NB4 (cell line): ENCODE measurements around the gene GPR35.

Experiments
- DNase-seq: peaks from one replicate; pipeline ENCODE4 v3.0.0; 2010; ENCODE audit warnings: low read depth
- H3K4me3 ChIP-seq: one replicate; pipeline ENCODE4 v1.5.1; 2011; ENCODE audit warnings: mild to moderate bottlenecking, low read depth, low read length, moderate library complexity
- MYC ChIP-seq: IDR thresholded peaks from 2 replicates; pipeline ENCODE4 v1.6.1; 2011; ENCODE audit warnings: low read depth, low read length
- POLR2A ChIP-seq: IDR thresholded peaks from 2 replicates; pipeline ENCODE4 v1.6.1; 2011; ENCODE audit warnings: mild to moderate bottlenecking; ENCODE audit not compliant: insufficient read length; ENCODE audit errors: extremely low read depth
- TF ChIP-seq, protein P1 (sequence below): IDR thresholded peaks from 2 replicates; pipeline ENCODE4 v1.6.1; 2011; ENCODE audit warnings: low read depth, low read length
- TF ChIP-seq, protein P2 (sequence below): IDR thresholded peaks from one replicate; pipeline ENCODE4 v1.5.1; 2012; ENCODE audit warnings: low read depth, low read length

GPR35 gene

DNA sequence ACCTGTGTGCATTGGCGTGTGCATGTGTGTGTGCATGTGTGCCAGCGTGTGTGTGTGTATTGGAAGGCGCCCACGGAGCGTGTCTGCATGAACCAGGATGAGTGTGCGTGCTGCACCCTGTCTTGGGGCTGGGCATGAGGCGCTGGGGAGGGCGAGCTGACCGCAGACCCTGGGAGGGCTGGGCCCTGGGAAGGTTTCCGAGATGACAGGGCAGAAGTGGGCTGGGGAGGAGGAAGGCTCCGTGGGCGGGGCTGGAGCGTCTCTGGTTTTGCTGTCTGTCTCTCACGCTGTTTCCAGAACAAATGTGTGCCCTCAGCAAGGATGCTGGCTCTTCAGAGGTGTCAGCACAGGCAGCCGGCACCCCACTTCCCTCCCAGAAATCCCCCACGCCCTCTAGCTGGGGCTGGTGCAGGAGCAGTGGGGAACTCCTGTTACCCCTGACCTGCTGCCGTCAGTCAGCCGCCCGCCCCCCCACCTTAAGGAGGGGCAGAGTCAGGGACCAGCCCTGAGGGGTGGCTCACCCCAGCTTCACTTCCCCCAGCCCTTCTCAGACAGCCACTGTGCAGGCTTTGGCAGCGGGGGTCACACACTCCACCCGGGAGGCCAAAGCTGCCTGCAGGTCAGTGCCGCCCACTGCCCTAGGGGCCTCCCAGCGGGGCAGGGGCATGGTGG lies at the start of gene GPR35:
TSS of gene GPR35 (plus strand) at position 531 of the 672 bp plus-strand sequence. CDS start 4,473 bp downstream, outside the sequence.
- peak within 1 kb of the TSS; percentile 66 for H3K4me3 ChIP-seq
- DNase-seq = peak; percentile 97
- TF ChIP-seq POLR2A (peak; percentile 26), MYC (peak; percentile 63; the same call in 1 of the 2 replicates)
- TF ChIP-seq, protein P1, sequence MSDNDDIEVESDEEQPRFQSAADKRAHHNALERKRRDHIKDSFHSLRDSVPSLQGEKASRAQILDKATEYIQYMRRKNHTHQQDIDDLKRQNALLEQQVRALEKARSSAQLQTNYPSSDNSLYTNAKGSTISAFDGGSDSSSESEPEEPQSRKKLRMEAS = peak; percentile 73
- TF ChIP-seq, protein P2, sequence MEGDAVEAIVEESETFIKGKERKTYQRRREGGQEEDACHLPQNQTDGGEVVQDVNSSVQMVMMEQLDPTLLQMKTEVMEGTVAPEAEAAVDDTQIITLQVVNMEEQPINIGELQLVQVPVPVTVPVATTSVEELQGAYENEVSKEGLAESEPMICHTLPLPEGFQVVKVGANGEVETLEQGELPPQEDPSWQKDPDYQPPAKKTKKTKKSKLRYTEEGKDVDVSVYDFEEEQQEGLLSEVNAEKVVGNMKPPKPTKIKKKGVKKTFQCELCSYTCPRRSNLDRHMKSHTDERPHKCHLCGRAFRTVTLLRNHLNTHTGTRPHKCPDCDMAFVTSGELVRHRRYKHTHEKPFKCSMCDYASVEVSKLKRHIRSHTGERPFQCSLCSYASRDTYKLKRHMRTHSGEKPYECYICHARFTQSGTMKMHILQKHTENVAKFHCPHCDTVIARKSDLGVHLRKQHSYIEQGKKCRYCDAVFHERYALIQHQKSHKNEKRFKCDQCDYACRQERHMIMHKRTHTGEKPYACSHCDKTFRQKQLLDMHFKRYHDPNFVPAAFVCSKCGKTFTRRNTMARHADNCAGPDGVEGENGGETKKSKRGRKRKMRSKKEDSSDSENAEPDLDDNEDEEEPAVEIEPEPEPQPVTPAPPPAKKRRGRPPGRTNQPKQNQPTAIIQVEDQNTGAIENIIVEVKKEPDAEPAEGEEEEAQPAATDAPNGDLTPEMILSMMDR = no peak

DNA sequence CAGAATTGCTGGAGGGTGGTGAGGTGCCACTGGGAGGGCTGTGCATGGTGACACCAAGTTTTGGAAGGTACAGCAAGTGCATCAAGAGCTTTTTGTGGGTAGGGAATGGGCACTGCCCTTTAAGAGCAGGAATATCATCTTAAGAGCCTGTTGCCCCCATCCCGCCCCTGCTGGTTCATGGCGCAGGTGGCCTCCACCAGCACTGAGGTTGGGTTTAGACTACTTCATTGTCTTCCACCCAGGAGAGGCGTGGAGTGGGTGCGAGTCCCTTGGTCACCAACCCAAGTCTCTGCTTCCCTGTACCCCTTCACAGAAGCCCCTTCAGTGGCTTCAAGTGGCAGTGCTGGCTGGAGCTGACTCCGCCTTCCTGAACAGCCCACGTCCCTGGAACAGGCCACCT lies 49.2 kb upstream of the GPR35 start:
- H3K4me3 ChIP-seq = no peak overlapping the region
- no peak for DNase-seq

GRCh38 chr2:240576436-240577205 lies 48.7 kb upstream of the GPR35 start:
- no peak overlapping the region for H3K4me3 ChIP-seq
- TF ChIP-seq, protein P1 = no peak
- TF ChIP-seq MYC (no peak), POLR2A (no peak)
- TF ChIP-seq, protein P2 = no peak
- DNase-seq = no peak

More for the DNA sequence above, 49.2 kb upstream of the GPR35 start:
- TF ChIP-seq, protein P1 = no peak
- TF ChIP-seq POLR2A = no peak
- TF ChIP-seq MYC = no peak
- TF ChIP-seq, protein P2 = no peak

DNA sequence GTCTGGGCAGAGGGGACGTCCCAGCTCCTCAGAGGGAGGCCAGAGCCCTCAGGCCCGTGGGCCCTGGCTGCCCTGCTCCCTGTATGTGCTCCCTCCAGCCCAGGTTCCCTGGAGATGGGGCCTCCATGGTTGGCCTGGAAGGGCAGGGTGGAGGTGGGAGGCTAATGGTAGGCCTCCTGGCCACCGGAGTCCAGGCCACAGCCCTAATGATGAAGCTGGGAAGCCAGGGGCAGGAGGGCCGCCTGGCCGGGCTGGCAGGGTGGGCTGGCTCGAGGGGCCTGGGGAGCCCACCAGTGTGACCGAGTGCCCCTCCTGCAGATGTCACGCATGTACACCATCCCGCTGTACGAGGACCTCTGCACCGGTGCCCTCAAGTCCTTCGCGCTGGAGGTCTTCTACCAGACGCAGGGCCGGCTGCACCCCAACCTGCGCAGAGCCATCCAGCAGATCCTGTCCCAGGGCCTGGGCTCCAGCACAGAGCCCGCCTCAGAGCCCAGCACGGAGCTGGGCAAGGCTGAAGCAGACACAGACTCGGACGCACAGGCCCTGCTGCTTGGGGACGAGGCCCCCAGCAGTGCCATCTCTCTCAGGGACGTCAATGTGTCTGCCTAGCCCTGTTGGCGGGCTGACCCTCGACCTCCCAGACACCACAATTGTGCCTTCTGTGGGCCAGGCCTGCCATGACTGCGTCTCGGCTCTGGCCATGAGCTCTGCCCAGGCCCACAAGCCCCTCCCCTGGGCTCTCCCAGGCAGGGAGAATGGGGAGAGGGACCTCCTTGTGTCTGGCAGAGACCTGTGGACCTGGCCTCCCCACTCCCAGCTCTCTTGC lies 47.8 kb upstream of the GPR35 start:
- TF ChIP-seq, protein P1 = no peak
- TF ChIP-seq, protein P2 = no peak
- TF ChIP-seq MYC (no peak), POLR2A (no peak)
- DNase-seq = no peak
- no peak overlapping the region for H3K4me3 ChIP-seq

GRCh38 chr2:240578110-240578450 lies 47.2 kb upstream of the GPR35 start:
- TF ChIP-seq MYC = no peak
- no peak for TF ChIP-seq POLR2A
- TF ChIP-seq, protein P1 = no peak
- TF ChIP-seq, protein P2 = no peak
- DNase-seq = no peak
- H3K4me3 ChIP-seq = no peak overlapping the region
